ENCODE data around the gene CLIP2. TPM values are rescaled to one million over a fixed set of nuclear protein-coding genes. Genes with fewer than 3 reads are reported as not detected.

Gene CLIP2
- total and polyA plus RNA-seq, 2 of the 4 experiments (the other 2 are of a cell fraction): 18.1 to 20.7 TPM

DNA sequence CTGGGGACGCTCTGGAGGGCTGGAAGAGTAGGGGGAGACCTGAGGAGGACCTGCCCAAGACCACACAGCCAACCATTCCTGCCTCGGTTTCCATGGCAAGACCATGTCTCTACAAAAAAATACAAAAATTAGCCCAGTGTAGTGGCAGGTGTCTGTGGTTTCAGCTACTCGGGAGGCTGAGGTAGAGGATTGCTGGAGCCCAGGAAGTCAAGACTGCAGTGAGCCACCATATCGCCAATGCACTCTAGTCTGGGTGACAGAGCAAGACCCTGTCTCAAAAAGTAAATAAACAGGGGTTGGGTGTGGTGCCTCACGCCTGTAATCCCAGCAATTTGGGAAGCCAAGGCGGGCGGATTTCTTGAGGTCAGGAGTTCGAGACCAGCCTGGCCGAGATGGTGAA lies 48.7 kb downstream of the CLIP2 start:
- POLR2A ChIA-PET (ENCODE audit: unreplicated experiment): no interaction called here
- H3K79me1 ChIP-seq (ENCODE audit: low read depth in 1 of 2, low read length in 2 of 2): peaks cover 13 to 73% of the 10 kb centered on the region in 2 experiments
- TF ChIP-seq, protein P1, sequence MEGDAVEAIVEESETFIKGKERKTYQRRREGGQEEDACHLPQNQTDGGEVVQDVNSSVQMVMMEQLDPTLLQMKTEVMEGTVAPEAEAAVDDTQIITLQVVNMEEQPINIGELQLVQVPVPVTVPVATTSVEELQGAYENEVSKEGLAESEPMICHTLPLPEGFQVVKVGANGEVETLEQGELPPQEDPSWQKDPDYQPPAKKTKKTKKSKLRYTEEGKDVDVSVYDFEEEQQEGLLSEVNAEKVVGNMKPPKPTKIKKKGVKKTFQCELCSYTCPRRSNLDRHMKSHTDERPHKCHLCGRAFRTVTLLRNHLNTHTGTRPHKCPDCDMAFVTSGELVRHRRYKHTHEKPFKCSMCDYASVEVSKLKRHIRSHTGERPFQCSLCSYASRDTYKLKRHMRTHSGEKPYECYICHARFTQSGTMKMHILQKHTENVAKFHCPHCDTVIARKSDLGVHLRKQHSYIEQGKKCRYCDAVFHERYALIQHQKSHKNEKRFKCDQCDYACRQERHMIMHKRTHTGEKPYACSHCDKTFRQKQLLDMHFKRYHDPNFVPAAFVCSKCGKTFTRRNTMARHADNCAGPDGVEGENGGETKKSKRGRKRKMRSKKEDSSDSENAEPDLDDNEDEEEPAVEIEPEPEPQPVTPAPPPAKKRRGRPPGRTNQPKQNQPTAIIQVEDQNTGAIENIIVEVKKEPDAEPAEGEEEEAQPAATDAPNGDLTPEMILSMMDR (conservative IDR thresholded peaks at IDR 0.05; ENCODE audit: low read depth, low read length): no peak
- TF ChIP-seq, protein P2, sequence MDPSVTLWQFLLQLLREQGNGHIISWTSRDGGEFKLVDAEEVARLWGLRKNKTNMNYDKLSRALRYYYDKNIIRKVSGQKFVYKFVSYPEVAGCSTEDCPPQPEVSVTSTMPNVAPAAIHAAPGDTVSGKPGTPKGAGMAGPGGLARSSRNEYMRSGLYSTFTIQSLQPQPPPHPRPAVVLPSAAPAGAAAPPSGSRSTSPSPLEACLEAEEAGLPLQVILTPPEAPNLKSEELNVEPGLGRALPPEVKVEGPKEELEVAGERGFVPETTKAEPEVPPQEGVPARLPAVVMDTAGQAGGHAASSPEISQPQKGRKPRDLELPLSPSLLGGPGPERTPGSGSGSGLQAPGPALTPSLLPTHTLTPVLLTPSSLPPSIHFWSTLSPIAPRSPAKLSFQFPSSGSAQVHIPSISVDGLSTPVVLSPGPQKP (IDR thresholded peaks at IDR 0.05; ENCODE audit: borderline replicate concordance, low read depth, low read length): no peak
- TF ChIP-seq MAZ (IDR thresholded peaks at IDR 0.05; ENCODE audit: borderline replicate concordance, low read depth, low read length) (no peak), NFE2L2 (IDR thresholded peaks at IDR 0.05; ENCODE audit: low read depth, low read length) (no peak), MAFK (IDR thresholded peaks at IDR 0.05; ENCODE audit: low read depth, low read length) (no peak), MXI1 (IDR thresholded peaks at IDR 0.05; ENCODE audit: borderline replicate concordance, low read depth, low read length) (no peak), FOS (IDR thresholded peaks at IDR 0.05; ENCODE audit: low read depth, low read length) (no peak), POLR2A (IDR thresholded peaks at IDR 0.05; ENCODE audit: low read depth, low read length) (no peak), RFX5 (IDR thresholded peaks at IDR 0.05; ENCODE audit: low read depth, low read length) (no peak), CEBPB (IDR thresholded peaks at IDR 0.05; ENCODE audit: low read depth, low read length) (no peak), RCOR1 (IDR thresholded peaks at IDR 0.05; ENCODE audit: insufficient replicate concordance, low read length) (no peak), BHLHE40 (IDR thresholded peaks at IDR 0.05; ENCODE audit: low read depth, low read length) (no peak), SMC3 (IDR thresholded peaks at IDR 0.05; ENCODE audit: low read depth, low read length) (no peak)
- TF ChIP-seq, protein P3, sequence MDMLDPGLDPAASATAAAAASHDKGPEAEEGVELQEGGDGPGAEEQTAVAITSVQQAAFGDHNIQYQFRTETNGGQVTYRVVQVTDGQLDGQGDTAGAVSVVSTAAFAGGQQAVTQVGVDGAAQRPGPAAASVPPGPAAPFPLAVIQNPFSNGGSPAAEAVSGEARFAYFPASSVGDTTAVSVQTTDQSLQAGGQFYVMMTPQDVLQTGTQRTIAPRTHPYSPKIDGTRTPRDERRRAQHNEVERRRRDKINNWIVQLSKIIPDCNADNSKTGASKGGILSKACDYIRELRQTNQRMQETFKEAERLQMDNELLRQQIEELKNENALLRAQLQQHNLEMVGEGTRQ (IDR thresholded peaks at IDR 0.05; ENCODE audit: low read depth, low read length): no peak
- H4K91ac ChIP-seq (ENCODE audit: insufficient read depth, low read depth, low read length): no peak overlapping the region
- no TSS peak for BruUV-seq (replicated peaks)
- no peak for ATAC-seq (ENCODE audit: low read depth)
- peaks cover 31% of the 10 kb centered on the region for H3K36me3 ChIP-seq (ENCODE audit: control insufficient read depth, insufficient read depth, low read length)
- H3K9me1 ChIP-seq (ENCODE audit: insufficient read depth, low read length): no peaks in the 10 kb centered on the region; the same call in 1 of the 2 replicates
- CTCF ChIA-PET: no interaction called here
- H4K20me1 ChIP-seq (ENCODE audit: insufficient read depth, low read length): peaks cover 29% of the 10 kb centered on the region
- DNase-seq: no peak
- WGBS, 2 experiments (ENCODE audit: extremely low coverage in 2 of 2, insufficient read length in 1 of 2): 92% methylated on average over 2 of the region's 9 CpGs; no CpG with 5 or more reads in 1 of the 2 experiments
- no peak overlapping the region for H2BK15ac ChIP-seq (ENCODE audit: low read depth, low read length)
- dilution Hi-C loops (cut with HindIII; ENCODE audit: low sequenced_read_pairs, unreplicated experiment) (no loop called here), in situ Hi-C loops (cut with MboI; ENCODE audit: low sequenced_read_pairs) (no loop called here), intact Hi-C loops (cut with micrococcal nuclease) (no loop called here)
- H3K4me1 ChIP-seq (ENCODE audit: control insufficient read depth, insufficient read depth, low read length): peaks cover 7% of the 10 kb centered on the region; the same call in 1 of the 2 replicates
- H3K4me3 ChIP-seq (ENCODE audit: insufficient read depth, low read depth, low read length): no peak overlapping the region
- no peak overlapping the region for H2BK120ac ChIP-seq (ENCODE audit: low read depth, low read length)
- no peak overlapping the region for H2BK5ac ChIP-seq (ENCODE audit: low read depth, low read length, poor library complexity, severe bottlenecking)
- no peak overlapping the region for H3K23ac ChIP-seq (ENCODE audit: low read depth, low read length)
- no peak overlapping the region for H3K4me2 ChIP-seq (ENCODE audit: low read depth, low read length)
- H3K18ac ChIP-seq (ENCODE audit: low read depth, low read length): no peak overlapping the region
- no peaks in the 10 kb centered on the region for H3K27me3 ChIP-seq (ENCODE audit: control insufficient read depth, insufficient read depth, low read length)
- no peak overlapping the region for H3K14ac ChIP-seq (replicated peaks; ENCODE audit: low read depth, low read length)
- no peak overlapping the region for H2AK9ac ChIP-seq (replicated peaks; ENCODE audit: low read depth, low read length, poor library complexity)
- H3K27ac ChIP-seq (ENCODE audit: insufficient read depth, low read length): no peak overlapping the region
- no peaks in the 10 kb centered on the region for H3K9me3 ChIP-seq (ENCODE audit: control insufficient read depth, insufficient read depth, low read length)
- H3K9ac ChIP-seq (ENCODE audit: low read depth, low read length): no peak overlapping the region
- no peak overlapping the region for H2AK5ac ChIP-seq (ENCODE audit: low read depth, low read length)
- no peak overlapping the region for H4K8ac ChIP-seq (ENCODE audit: low read depth in 2 of 2, low read length in 2 of 2)
- H2AFZ ChIP-seq (replicated peaks; ENCODE audit: low read length, poor library complexity): no peak overlapping the region
- no peak overlapping the region for H3K4ac ChIP-seq (ENCODE audit: low read depth, low read length)
- H3K56ac ChIP-seq (ENCODE audit: extremely low read depth, insufficient read depth, low read length): no peak overlapping the region
- H2BK20ac ChIP-seq (ENCODE audit: low read depth, low read length): no peak overlapping the region
- H4K5ac ChIP-seq (ENCODE audit: low read depth, low read length): no peak overlapping the region
